HepG2 (cell line): ENCODE measurements around the gene ITGAV. TPM values are rescaled to one million over a fixed set of nuclear protein-coding genes. Genes with fewer than 3 reads are reported as not detected.
A peak's percentile ranks its signal among the peaks of the same experiment; 100 is the strongest.

Source experiments
- ATAC-seq: fragments of 200-7000 bp; cut with Tn5 transposase; 3 replicates; pipeline ENCODE4 v1.9.1; 2020; ENCODE audit warnings: mild to moderate bottlenecking, moderate library complexity
- BruUV-seq: library from RNA; stranded (reverse); fragments of 400-500 nt; replicated peaks from 2 replicates; lab custom pipeline; 2021; lab: Mats Ljungman, UMichigan
- CTCF ChIA-PET: fragments of 300-600 bp; formaldehyde crosslinking; extraction: SDS; loops from one replicate; lab custom pipeline; 2021; ENCODE audit warnings: low total read pairs, inconsistent platforms, low intra/inter-chr PET ratio; lab: Yijun Ruan, JAX
- POLR2A ChIA-PET: fragments of 350-600 bp; sonication (Branson Sonifier 250); formaldehyde crosslinking; loops from one replicate; lab custom pipeline; 2020; ENCODE audit warnings: antibody characterized with exemption, inconsistent platforms; lab: Yijun Ruan, JAX
- DNase-seq: peaks from one replicate; pipeline ENCODE4 v3.0.0-alpha.2; 2015; ENCODE audit warnings: low spot score
- FAIRE-seq: peaks from 3 replicates; lab custom pipeline; 2011; peaks lifted over from hg19 to GRCh38; lab: Jason Lieb, UNC
- H2AFZ ChIP-seq: one replicate; pipeline ENCODE4 v1.6.1; 2011; ENCODE audit warnings: low read length, inconsistent platforms
- H3K27ac ChIP-seq: fragments of 300-600 bp; 3 replicates; pipeline ENCODE4 v1.8.0; 2011; ENCODE audit warnings: mixed run types, mild to moderate bottlenecking, mixed read lengths, low read length, inconsistent platforms; ENCODE audit not compliant: insufficient read depth; ENCODE audit errors: extremely low read length
- H3K27me3 ChIP-seq, 2 experiments: fragments of 200-600 bp in 1 of 2; 2 replicates in 1 of 2; 3 replicates in 1 of 2; pipeline versions ENCODE4 v1.6.0 to v1.8.0; 2011; ENCODE audit warnings: low read length in 2 of 2, mild to moderate bottlenecking in 2 of 2, moderate library complexity in 2 of 2, inconsistent platforms in 1 of 2; ENCODE audit not compliant: insufficient read depth in 2 of 2, control insufficient read depth in 1 of 2
- H3K36me3 ChIP-seq, 2 experiments: fragments of 200-600 bp in 1 of 2; replicated peaks in 1 of 2; 2 replicates in 1 of 2; 3 replicates in 1 of 2; pipeline versions ENCODE4 v1.5.1 to v1.8.0; 2011; ENCODE audit warnings: low read length in 2 of 2, inconsistent platforms in 1 of 2; ENCODE audit not compliant: insufficient read depth in 2 of 2, control insufficient read depth in 1 of 2
- H3K4me1 ChIP-seq: 2 replicates; pipeline ENCODE4 v1.5.1; 2012; ENCODE audit warnings: low read length, inconsistent platforms; ENCODE audit not compliant: insufficient read depth
- H3K4me2 ChIP-seq: 2 replicates; pipeline ENCODE4 v1.6.0; 2011; ENCODE audit warnings: low read depth, low read length, inconsistent platforms
- H3K4me3 ChIP-seq, 3 experiments: fragments of 200-600 bp in 1 of 3; sonication (generic), shearing (Covaris generic) in 1 of 3; replicated peaks in 1 of 3; 2 replicates each; pipeline ENCODE4 v1.5.1; 2011 to 2016; ENCODE audit warnings: low read length in 3 of 3, inconsistent platforms in 2 of 3, low read depth in 2 of 3, mild to moderate bottlenecking in 2 of 3, control low read depth in 1 of 3, mixed read lengths in 1 of 3; ENCODE audit not compliant: insufficient read depth in 1 of 3
- H3K79me2 ChIP-seq: one replicate; pipeline ENCODE4 v1.6.1; 2011; ENCODE audit warnings: low read length, inconsistent platforms; ENCODE audit not compliant: insufficient read depth
- H3K9ac ChIP-seq: 2 replicates; pipeline ENCODE4 v1.6.0; 2011; ENCODE audit warnings: mild to moderate bottlenecking, low read depth, low read length, inconsistent platforms; ENCODE audit not compliant: insufficient read depth
- H3K9me3 ChIP-seq: 2 replicates; pipeline ENCODE4 v1.5.1; 2012; ENCODE audit warnings: mild to moderate bottlenecking, low read length
- H4K20me1 ChIP-seq: 2 replicates; pipeline ENCODE4 v1.6.0; 2011; ENCODE audit warnings: inconsistent platforms, mild to moderate bottlenecking, low read length, moderate library complexity; ENCODE audit not compliant: insufficient read depth
- CBFB ChIP-seq: sonication (generic); formaldehyde crosslinking; IDR thresholded peaks from 2 replicates; pipeline ENCODE4 v1.4.0; 2020; ENCODE audit warnings: missing genetic modification reagents
- KLF16 ChIP-seq, 2 experiments: sonication (generic) in 1 of 2; formaldehyde crosslinking in 1 of 2; IDR thresholded peaks; 2 replicates each; pipeline versions ENCODE4 v1.6.1 to v1.8.0; 2016 to 2023; ENCODE audit warnings: missing genetic modification reagents in 2 of 2, missing compliant biosample characterization in 1 of 2
- MAFF ChIP-seq: IDR thresholded peaks from 2 replicates; pipeline ENCODE4 v1.6.1; 2011; ENCODE audit warnings: low read depth, low read length, improper control_type of control experiment
- MAFK ChIP-seq, 2 experiments: IDR thresholded peaks in 1 of 2; conservative IDR thresholded peaks in 1 of 2; 2 replicates each; pipeline ENCODE4 v1.6.1; 2011; ENCODE audit warnings: improper control_type of control experiment in 2 of 2, low read length in 2 of 2
- NFATC3 ChIP-seq: sonication (generic); formaldehyde crosslinking; IDR thresholded peaks from 2 replicates; pipeline ENCODE4 v1.5.1; 2020; ENCODE audit warnings: mild to moderate bottlenecking, missing genetic modification reagents
- NFIB ChIP-seq: sonication (generic); formaldehyde crosslinking; IDR thresholded peaks from 2 replicates; pipeline ENCODE4 v1.9.0; 2021; ENCODE audit warnings: missing genetic modification reagents, mild to moderate bottlenecking, borderline replicate concordance
- ONECUT2 ChIP-seq: sonication (generic); formaldehyde crosslinking; IDR thresholded peaks from 2 replicates; pipeline ENCODE4 v1.4.0; 2020; ENCODE audit warnings: missing genetic modification reagents
- PAF1 ChIP-seq: IDR thresholded peaks from 2 replicates; pipeline ENCODE4 v1.6.1; 2016; ENCODE audit warnings: missing genetic modification reagents, missing compliant biosample characterization
- SOX6 ChIP-seq, 2 experiments: fragments of 450-650 bp in 1 of 2; sonication (generic) in 1 of 2; formaldehyde crosslinking in 1 of 2; IDR thresholded peaks; 2 replicates each; pipeline versions ENCODE4 v1.4.0 to v1.6.1; 2017 to 2020; ENCODE audit warnings: antibody characterized with exemption in 1 of 2, mild to moderate bottlenecking in 1 of 2, missing genetic modification reagents in 1 of 2
- TMF1 ChIP-seq: sonication (generic); formaldehyde crosslinking; IDR thresholded peaks from 2 replicates; pipeline ENCODE4 v1.8.1; 2022; ENCODE audit warnings: low read depth, missing genetic modification reagents
- WGBS: methylation state at CpG from one replicate; pipeline ENCODE4 v1.1.6; 2017; ENCODE audit warnings: low lambda C conversion rate; 5-methylcytosine and 5-hydroxymethylcytosine counted together
- in situ Hi-C: cut with HindIII; loops from 2 replicates; pipeline ENCODE4 v1.10.0; 2017; ENCODE audit warnings: low pct_unique_long_range_greater_than_20kb; ENCODE audit not compliant: extremely low pct_ligation_motif_present
- intact Hi-C: fragments of 100-400 bp; cut with micrococcal nuclease; formaldehyde crosslinking; loops from one replicate; pipeline ENCODE4 v1.10.0; 2022; ENCODE audit not compliant: unreplicated experiment
- polyA plus RNA-seq, 8 experiments: library from polyadenylated mRNA; depleted of rRNA in 3 of 8; stranded (reverse) in 7 of 8; unstranded in 1 of 8; fragments of >200 nt; fragmentation: Illumina TruSeq in 4 of 8; extraction: Trizol in 4 of 8; gene quantifications; 2 replicates each; pipeline versions ENCODE4 v1.2.1 to v1.2.3, GENCODE V29; 2011 to 2016; ENCODE audit warnings: low read depth in 4 of 8, missing spikeins in 1 of 8, mixed read lengths in 1 of 8; ENCODE audit not compliant: insufficient read depth in 1 of 8
- total RNA-seq, 5 experiments: library from RNA; depleted of rRNA; stranded (reverse); fragments of >200 nt; fragmentation: Illumina TruSeq; extraction: Trizol; gene quantifications; 2 replicates each; pipeline ENCODE4 v1.2.3, GENCODE V29; 2016; ENCODE audit warnings: low read depth in 1 of 5
- TF ChIP-seq, protein P1 (sequence below): sonication (generic); formaldehyde crosslinking; conservative IDR thresholded peaks from 2 replicates; pipeline ENCODE4 v1.8.1; 2023; ENCODE audit warnings: missing genetic modification reagents

ITGAV gene
- total and polyA plus RNA-seq, 2 of the 13 experiments (the other 11 are each of a cell fraction or from before 2014, with no cell fraction given): 59.1 to 60.4 TPM

DNA sequence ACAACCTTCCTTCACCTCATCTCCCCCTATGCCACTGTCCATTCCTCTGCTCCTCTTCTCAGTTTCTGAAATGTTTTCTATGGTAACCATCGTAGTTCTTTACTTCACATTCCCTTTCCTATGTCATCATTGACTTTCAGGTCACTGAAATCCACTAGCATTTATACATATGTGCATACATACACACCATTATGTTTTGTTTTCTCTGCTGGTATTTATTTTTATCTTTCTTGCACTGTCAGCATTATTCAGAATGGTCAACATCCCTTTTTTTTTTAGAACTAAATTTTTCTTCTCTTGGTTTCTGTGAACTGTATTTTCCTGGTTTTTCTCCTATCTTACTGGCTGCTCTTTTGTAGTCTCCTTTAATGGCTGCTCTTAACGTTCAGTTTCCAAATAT is 33.2 kb downstream of the ITGAV start:
- WGBS: 92% methylated on average over 2 of the region's 2 CpGs
- H3K36me3 ChIP-seq: peaks cover 10 to 35% of the 10 kb centered on the region in 2 experiments; a peak in 4 of 5 replicates
- ATAC-seq (no peak), DNase-seq (no peak), FAIRE-seq (no peak)
- H3K27ac ChIP-seq: no peak overlapping the region
- H3K9me3 ChIP-seq: no peaks in the 10 kb centered on the region
- in situ Hi-C loops (no loop called here), intact Hi-C loops (no loop called here)
- ChIA-PET CTCF (no interaction called here), POLR2A (no interaction called here)
- no peaks in the 10 kb centered on the region for H3K4me1 ChIP-seq
- no peak overlapping the region for H2AFZ ChIP-seq
- no peaks in the 10 kb centered on the region for H4K20me1 ChIP-seq
- no peak overlapping the region for H3K4me2 ChIP-seq
- TF ChIP-seq PAF1 (CRISPR knock-in tag) (no peak), MAFK (conservative IDR thresholded peaks at IDR 0.05 in 1 of 2, IDR thresholded peaks at IDR 0.05 in 1 of 2; ENCODE audit: low read length in 2 of 2) (peak; percentile 96 to 99), TMF1 (CRISPR knock-in tag) (no peak), CBFB (CRISPR knock-in tag) (no peak), ONECUT2 (no peak), MAFF (peak; percentile 98), NFIB (no peak), KLF16 (CRISPR knock-in tag; IDR thresholded peaks at IDR 0.05) (no peak), SOX6 (IDR thresholded peaks at IDR 0.05) (no peak), SOX6 (CRISPR knock-in tag; IDR thresholded peaks at IDR 0.05) (no peak), NFATC3 (CRISPR knock-in tag) (no peak)
- TF ChIP-seq, protein P1, sequence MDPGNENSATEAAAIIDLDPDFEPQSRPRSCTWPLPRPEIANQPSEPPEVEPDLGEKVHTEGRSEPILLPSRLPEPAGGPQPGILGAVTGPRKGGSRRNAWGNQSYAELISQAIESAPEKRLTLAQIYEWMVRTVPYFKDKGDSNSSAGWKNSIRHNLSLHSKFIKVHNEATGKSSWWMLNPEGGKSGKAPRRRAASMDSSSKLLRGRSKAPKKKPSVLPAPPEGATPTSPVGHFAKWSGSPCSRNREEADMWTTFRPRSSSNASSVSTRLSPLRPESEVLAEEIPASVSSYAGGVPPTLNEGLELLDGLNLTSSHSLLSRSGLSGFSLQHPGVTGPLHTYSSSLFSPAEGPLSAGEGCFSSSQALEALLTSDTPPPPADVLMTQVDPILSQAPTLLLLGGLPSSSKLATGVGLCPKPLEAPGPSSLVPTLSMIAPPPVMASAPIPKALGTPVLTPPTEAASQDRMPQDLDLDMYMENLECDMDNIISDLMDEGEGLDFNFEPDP (CRISPR knock-in tag): no peak
- no peaks in the 10 kb centered on the region for H3K27me3 ChIP-seq
- no TSS peak for BruUV-seq
- no peak overlapping the region for H3K4me3 ChIP-seq
- no peak overlapping the region for H3K9ac ChIP-seq
- no peaks in the 10 kb centered on the region for H3K79me2 ChIP-seq
